AG10803 (cell line): Measurements from ENCODE around the gene IPCEF1.

Source experiments
- DNase-seq: peaks from one replicate; pipeline ENCODE4 v3.0.0; 2010; ENCODE audit warnings: low read depth
- H3K4me3 ChIP-seq: 2 replicates; pipeline ENCODE4 v1.5.1; 2011; ENCODE audit warnings: mild to moderate bottlenecking, low read length, control low read depth
- CTCF ChIP-seq: conservative IDR thresholded peaks from 2 replicates; pipeline ENCODE4 v1.5.1; 2011; ENCODE audit warnings: mild to moderate bottlenecking, low read length, control low read depth, inconsistent platforms

IPCEF1 gene

GRCh38 chr6:154226461-154226860 is 130.1 kb downstream of the IPCEF1 start:
- TF ChIP-seq CTCF: no peak
- DNase-seq: no peak
- no peak overlapping the region for H3K4me3 ChIP-seq

- TF ChIP-seq CTCF: no peak
- no peak for DNase-seq
- H3K4me3 ChIP-seq: no peak overlapping the region
Observed at GRCh38 chr6:154223296-154223695, 133.3 kb downstream of the IPCEF1 start.

GRCh38 chr6:154222716-154223115 is 133.9 kb downstream of the IPCEF1 start:
- no peak for DNase-seq
- no peak overlapping the region for H3K4me3 ChIP-seq
- no peak for TF ChIP-seq CTCF

- no peak for TF ChIP-seq CTCF
- no peak for DNase-seq
- no peak overlapping the region for H3K4me3 ChIP-seq
Observed at GRCh38 chr6:154219250-154219649, 137.4 kb downstream of the IPCEF1 start.

GRCh38 chr6:154218787-154219186 is 137.8 kb downstream of the IPCEF1 start:
- DNase-seq: no peak
- H3K4me3 ChIP-seq: no peak overlapping the region
- TF ChIP-seq CTCF: no peak

- H3K4me3 ChIP-seq: no peak overlapping the region
- no peak for TF ChIP-seq CTCF
- no peak for DNase-seq
Observed at GRCh38 chr6:154218301-154218700, 138.3 kb downstream of the IPCEF1 start.

GRCh38 chr6:154213782-154214181 is 142.8 kb downstream of the IPCEF1 start:
- no peak for TF ChIP-seq CTCF
- no peak for DNase-seq
- no peak overlapping the region for H3K4me3 ChIP-seq
